ENCODE measurements around the gene FYB1.
"Not testable (repeated sequence)": the region's sequence is repeated elsewhere in the genome, so short reads cannot be mapped to it uniquely, and the experiment has no call there.

Gene FYB1, protein sequence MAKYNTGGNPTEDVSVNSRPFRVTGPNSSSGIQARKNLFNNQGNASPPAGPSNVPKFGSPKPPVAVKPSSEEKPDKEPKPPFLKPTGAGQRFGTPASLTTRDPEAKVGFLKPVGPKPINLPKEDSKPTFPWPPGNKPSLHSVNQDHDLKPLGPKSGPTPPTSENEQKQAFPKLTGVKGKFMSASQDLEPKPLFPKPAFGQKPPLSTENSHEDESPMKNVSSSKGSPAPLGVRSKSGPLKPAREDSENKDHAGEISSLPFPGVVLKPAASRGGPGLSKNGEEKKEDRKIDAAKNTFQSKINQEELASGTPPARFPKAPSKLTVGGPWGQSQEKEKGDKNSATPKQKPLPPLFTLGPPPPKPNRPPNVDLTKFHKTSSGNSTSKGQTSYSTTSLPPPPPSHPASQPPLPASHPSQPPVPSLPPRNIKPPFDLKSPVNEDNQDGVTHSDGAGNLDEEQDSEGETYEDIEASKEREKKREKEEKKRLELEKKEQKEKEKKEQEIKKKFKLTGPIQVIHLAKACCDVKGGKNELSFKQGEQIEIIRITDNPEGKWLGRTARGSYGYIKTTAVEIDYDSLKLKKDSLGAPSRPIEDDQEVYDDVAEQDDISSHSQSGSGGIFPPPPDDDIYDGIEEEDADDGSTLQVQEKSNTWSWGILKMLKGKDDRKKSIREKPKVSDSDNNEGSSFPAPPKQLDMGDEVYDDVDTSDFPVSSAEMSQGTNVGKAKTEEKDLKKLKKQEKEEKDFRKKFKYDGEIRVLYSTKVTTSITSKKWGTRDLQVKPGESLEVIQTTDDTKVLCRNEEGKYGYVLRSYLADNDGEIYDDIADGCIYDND

DNA sequence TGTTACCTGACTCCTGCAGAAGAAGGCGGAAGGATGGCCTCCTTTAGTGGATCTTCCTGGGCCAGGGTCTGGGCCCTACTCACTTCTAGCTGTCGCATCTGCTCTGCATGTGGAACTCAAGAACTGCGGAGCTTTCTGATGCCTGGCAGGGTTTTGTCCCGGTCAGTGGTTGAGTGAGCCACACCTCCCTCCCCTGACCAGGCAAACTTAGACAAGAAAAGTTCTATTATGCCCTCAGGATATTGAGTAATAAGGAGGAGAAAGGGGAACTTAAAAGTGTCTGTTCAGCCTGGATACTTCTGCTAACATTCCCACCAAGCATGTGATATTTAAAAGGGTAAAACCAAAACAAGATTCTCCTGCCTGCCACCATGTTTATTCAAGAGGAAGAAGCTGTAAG, at the start of gene FYB1:
Gene FYB1, minus strand, starts transcription at position 127 of the 400 bp plus-strand sequence. CDS start 16,603 bp downstream, outside the sequence.
- DNase-seq, result peak; percentile 47

DNA sequence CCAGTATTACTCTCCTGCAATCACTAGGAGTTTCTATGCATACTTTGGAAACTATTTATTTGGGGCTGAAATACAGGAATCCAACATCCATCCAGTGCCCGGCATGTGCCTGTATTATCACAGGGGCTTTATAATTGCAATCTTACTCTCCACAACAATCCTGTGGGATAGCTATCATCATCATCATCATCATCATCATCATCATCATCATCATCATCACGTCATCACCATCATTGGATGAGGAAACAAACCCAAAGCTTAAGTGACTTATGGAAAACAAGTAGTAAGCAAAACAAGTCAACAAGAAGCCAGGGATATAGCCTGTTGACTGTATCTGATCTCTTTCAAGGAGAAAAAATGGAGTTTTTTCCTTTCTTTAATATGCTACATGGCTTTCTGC, 47.8 kb upstream of the FYB1 start:
- no peak for DNase-seq

DNA sequence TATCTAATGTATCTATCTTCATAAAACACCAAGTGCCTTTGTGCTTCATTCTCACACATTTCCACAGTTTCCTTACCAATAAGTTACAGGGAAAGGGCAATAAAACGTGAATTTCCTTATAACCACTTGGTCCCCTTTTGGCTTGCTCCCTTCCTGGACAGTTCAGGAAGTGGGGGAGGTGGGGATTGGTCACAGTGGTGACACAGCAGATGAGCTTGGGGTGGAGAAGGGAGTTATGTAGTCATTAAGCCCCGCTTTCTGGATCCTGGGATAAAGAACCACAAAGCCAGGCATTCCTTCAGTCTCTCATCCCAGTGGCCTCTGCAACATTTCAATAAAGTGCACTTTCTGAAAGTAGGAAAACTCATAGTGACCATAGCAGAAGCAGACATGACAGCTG, 47.1 kb upstream of the FYB1 start:
- no peak for DNase-seq

DNA sequence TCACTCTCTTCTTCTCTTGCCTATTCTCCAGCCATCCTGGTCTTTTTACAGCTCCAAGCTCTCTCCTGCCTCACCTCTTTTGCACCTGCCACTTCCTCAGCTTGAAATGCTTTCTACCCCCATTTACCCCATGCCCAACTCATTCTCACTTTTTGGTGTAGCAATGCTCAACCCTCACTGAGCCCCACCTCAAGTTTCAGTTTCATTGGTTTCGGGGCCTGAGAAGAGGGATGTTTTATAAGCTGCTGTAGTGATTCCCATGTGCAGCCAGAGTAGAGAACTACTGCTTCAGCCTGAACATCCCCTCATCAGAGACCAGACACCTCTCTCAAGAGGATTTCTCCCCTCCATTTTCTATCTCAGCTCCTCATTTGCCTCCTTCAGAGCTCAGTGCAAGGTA, 45.2 kb upstream of the FYB1 start:
- peak; percentile 5 for DNase-seq

DNA sequence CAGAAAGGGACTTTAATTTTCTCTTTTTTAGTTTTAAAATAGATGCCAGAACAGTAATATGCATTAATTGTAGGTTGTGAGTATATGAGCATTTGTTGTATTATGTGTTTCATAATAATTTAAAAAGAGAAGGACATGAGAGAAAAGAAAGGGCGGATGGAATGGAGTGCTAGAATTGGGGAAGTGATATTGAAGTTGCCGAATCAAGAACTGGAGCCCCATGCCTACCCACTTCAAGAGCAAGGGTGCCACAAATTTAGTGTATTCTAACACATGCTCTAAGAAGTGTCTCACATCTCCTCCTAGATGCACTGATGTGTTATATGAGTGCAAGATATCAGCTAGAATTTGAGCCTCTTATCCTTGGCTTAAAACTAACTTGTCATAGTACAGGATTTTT, 43.6 kb upstream of the FYB1 start:
- DNase-seq, result no peak

DNA sequence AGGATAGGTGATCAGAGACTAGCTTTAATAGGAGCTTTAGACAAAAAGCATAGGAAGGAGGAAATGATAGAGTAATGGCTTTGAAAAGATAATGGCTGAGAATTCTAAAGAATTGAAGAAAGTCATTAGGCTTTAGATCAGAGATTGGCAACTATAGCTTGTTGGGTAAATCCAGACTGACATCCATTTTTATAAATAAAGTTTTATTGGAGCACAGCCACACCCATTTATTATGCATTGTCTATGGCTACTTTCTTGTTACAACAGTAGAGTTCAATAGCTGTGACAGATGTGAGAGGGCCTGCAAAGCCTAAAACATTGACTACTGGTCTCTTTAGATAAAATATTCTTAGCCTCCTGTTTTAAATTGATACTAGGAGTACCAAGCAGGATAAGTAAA, 40.7 kb upstream of the FYB1 start:
- no peak for DNase-seq

DNA sequence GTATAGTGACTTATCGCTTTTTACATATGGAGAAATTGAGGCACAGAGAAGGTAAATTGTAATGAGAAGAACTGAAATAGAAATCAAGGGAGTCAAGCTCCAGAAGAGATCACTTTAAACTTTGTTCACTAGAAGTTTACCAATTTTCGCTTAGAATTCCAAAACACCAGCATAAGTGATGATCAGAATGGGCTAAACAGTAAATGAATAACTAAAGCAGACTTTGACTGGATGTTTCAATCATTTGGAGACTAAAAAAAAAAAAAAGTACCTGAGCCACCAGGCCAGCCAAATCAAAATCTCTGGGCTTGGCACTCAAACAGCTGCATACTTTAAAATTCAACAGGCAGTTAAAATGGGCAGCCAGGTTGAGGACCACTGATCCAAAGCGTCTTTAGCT, 38.2 kb upstream of the FYB1 start:
- DNase-seq, result no peak

GRCh38 chr5:39256477-39257235, 37.3 kb upstream of the FYB1 start:
- no peak for DNase-seq

- no peak for DNase-seq
These were observed 36.0 kb upstream of the FYB1 start for GRCh38 chr5:39255406-39255805.

DNA sequence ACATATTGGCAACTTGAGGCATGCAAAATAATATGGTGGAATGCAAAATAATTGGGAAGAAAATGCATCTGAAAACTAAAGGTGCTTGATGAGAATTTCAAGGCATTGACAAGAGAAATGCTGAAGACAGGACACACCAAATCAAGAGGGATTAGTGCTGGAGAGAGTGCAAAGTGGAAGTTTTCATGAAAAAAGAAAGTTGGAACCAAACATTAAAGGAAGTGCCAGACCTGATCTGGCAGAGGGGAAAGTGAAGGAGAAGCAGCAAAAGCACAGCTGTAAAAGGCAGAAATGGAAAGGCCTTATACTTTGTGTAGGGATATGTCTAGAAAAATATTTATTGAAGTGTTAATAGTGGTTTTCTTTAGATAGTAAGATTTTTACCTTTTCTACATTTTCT, 35.3 kb upstream of the FYB1 start:
- no peak for DNase-seq

DNA sequence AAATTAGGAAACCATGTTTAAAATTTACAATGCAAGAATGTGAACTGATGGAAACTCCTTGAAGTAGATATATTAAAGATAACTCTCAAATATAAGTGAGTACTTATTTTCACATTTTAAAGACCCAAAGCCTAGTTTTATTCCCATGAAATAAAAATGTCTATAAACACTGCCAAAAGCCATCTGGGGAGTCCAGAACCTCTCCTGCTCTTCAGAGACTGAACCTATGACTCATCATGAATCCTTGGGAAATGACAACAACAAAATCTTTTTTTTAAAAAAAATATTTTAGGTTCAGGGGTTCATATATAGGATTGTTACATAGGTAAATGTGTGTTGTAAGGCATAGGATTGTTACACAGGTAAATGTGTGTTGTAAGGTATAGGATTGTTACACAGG, 33.8 kb upstream of the FYB1 start:
- DNase-seq, result no peak

GRCh38 chr5:39249564-39250274, 30.4 kb upstream of the FYB1 start:
- no peak for DNase-seq

DNA sequence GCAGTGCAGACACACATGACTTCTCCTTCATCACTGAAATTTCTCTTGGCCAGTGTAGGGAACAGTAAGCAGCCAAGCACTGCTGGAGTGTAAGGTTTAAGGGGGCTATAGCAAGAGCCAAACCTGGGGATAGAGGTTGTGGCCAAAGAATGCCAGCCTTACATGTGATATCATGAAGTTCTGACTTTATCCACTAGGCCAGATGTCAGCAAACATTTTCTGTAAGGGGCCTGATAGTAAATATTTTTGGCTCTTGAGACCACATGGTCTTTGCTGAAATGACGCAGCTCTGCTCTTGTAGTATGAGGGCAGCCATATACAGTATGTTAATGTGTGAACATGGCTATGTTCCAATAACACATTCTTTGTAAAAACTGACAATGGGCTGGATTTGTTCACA, 29.7 kb upstream of the FYB1 start:
- DNase-seq, result no peak

DNA sequence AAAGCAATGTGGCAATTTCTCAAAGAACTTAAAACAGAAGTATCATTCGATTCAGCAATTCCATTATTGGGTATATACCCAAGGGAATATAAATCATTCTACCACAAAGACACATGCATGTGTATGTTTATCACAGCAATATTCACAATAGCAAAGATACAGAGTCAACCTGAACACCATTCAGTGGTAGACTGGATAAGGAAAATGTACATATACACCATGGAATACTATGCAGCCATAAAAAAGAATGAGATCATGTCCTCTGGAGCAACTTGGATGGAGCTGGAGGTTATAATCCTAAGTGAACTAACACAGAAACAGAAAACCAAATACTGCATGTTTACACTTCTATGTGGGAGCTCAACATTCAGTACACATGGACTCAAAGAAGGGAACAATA, 21.4 kb upstream of the FYB1 start:
- DNase-seq, result no peak

GRCh38 chr5:39238366-39239105, 19.2 kb upstream of the FYB1 start:
- no peak for DNase-seq

- DNase-seq, result no peak
These were observed 17.4 kb upstream of the FYB1 start for GRCh38 chr5:39236718-39237117.

GRCh38 chr5:39235648-39236047, 16.3 kb upstream of the FYB1 start:
- DNase-seq, result no peak

- DNase-seq, result not testable (repeated sequence)
These were observed 15.1 kb upstream of the FYB1 start for GRCh38 chr5:39234494-39234893.

GRCh38 chr5:39233783-39234182, 14.4 kb upstream of the FYB1 start:
- DNase-seq, result no peak

DNA sequence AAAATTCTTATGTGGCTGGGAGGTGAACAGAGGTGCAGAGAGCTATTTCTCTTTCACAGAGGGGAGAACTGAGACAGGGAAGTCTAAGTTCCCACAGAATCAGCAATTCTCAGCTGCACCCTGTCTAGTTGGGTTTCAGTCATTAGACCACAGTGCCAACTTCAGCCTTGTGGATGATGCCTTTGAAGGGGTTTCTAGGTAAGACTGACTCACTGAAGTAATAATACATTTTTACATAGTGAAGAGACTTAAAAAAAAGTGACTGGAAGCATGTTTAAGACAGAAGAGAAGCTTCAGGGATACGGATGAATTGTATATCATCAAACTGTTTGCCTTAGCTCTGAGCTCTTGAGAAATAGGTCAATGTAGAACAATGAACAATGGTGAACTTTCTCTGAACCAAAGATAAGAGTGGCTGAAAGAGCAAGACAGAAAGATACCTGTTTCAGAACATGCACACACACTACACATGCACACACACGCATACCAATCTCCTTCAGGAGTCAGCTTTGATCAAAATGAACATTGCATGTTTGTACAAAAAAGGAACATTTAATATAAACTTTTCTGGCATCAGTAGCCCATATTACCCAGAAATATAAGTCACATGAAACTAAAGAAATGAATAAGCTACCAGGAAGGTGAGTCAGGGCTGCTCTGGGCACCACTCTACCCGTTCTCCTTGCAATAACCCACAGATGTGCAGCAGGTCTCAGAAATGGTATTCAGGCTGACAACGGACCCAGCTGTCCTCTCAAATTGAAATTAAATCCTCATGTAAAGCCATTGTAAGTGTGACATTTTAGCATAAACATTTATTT, 12.6 kb upstream of the FYB1 start:
- DNase-seq, result no peak

DNA sequence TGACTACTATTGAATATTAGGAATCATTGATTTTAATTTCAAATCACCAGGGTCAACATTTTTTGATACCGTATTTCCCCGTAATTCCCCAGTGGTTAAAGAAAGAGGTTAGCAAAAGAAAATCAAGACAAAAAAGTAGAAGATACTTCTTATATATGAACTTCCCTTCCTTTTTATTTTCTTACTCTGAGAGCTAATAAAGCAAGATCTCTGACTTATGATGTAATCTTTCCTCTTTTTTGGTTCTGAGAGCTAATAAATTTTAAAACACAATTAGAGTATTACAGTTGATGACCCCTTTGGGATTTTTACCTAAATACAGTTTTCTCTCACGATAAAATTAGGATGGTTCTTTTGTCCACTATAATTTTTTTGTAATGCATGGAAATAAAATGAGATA, 9.2 kb upstream of the FYB1 start:
- no peak for DNase-seq
